AG04449 (cell line): Measurements from ENCODE around the gene SLC25A6.

Experiments used
- CTCF ChIA-PET: fragments of 350-600 bp; formaldehyde crosslinking; extraction: SDS; loops from one replicate; lab custom pipeline; 2021; ENCODE audit warnings: antibody characterized with exemption; lab: Yijun Ruan, JAX
- POLR2A ChIA-PET: fragments of 400-600, 350-600 bp; formaldehyde crosslinking; extraction: SDS; loops from one replicate; lab custom pipeline; 2020; ENCODE audit warnings: antibody characterized with exemption, inconsistent platforms; lab: Yijun Ruan, JAX
- DNase-seq: peaks from one replicate; pipeline ENCODE4 v3.0.0-alpha.2; 2010; ENCODE audit warnings: low read depth, low spot score
- H3K4me3 ChIP-seq: 2 replicates; pipeline ENCODE4 v1.5.1; 2011; ENCODE audit warnings: low read depth, mild to moderate bottlenecking, control low read depth, low read length
- TF ChIP-seq, protein P1 (sequence below): IDR thresholded peaks from one replicate; pipeline ENCODE4 v1.5.1; 2011; ENCODE audit warnings: mild to moderate bottlenecking, moderate library complexity, low read length, control low read depth, inconsistent platforms; ENCODE audit not compliant: insufficient read depth; ENCODE audit errors: missing control alignments

The SLC25A6 gene

DNA sequence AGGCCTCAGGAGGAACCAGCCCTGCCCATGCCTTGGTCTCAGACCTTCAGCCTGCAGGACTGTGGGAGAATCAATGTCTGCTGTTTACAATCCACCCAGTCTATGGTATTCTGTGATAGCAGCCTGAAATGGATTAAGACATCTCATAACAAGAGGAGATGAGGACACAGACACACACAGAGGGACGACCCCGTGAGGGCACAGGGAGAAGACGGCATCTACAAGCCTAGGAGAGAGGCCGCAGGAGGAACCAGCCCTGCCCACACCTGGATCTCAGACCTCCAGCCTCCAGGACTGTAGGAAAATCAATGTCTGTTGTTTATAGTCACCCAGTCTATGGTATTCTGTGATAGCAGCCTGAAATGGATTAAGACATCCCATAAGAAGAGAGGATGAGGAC lies 3.3 kb downstream of the SLC25A6 start:
- CTCF ChIA-PET: no interaction called here
- TF ChIP-seq, protein P1, sequence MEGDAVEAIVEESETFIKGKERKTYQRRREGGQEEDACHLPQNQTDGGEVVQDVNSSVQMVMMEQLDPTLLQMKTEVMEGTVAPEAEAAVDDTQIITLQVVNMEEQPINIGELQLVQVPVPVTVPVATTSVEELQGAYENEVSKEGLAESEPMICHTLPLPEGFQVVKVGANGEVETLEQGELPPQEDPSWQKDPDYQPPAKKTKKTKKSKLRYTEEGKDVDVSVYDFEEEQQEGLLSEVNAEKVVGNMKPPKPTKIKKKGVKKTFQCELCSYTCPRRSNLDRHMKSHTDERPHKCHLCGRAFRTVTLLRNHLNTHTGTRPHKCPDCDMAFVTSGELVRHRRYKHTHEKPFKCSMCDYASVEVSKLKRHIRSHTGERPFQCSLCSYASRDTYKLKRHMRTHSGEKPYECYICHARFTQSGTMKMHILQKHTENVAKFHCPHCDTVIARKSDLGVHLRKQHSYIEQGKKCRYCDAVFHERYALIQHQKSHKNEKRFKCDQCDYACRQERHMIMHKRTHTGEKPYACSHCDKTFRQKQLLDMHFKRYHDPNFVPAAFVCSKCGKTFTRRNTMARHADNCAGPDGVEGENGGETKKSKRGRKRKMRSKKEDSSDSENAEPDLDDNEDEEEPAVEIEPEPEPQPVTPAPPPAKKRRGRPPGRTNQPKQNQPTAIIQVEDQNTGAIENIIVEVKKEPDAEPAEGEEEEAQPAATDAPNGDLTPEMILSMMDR: no peak

DNA sequence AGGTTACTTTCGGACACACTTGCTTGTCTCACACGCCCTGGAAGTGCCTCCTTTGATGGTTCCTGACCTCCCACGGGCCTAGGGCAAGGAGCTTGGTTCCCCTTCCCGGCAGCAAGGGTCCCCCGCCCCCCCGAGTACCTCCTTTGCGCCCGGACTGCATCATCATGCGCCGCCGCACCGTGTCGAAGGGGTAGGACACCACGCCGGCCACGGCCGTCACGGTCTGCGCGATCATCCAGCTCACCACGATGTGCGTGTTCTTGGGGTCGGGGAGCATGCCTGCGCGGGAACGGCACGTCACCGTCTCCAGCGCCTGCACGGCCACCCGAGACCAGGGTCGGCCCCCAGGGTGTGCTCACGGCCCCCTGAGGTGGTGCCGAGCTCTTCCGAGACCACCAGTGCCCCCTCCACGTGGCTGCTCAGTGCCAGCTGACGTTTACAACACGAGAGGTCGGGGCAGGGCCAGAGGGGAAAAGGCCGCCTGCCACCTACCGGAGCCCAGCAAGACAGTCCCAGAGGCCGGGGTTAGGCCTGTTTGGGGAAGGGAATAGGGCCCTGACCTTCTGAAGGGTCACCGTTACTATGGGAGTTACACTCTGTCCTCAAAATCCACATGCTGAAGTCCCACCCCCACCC lies 4.7 kb downstream of the SLC25A6 start:
- TF ChIP-seq, protein P1: no peak
- CTCF ChIA-PET: no interaction called here
- POLR2A ChIA-PET: no interaction called here
- DNase-seq: no peak
- no peak overlapping the region for H3K4me3 ChIP-seq

More for the DNA sequence above, 3.3 kb downstream of the SLC25A6 start:
- no peak for DNase-seq
- no peak overlapping the region for H3K4me3 ChIP-seq
- POLR2A ChIA-PET: no interaction called here

DNA sequence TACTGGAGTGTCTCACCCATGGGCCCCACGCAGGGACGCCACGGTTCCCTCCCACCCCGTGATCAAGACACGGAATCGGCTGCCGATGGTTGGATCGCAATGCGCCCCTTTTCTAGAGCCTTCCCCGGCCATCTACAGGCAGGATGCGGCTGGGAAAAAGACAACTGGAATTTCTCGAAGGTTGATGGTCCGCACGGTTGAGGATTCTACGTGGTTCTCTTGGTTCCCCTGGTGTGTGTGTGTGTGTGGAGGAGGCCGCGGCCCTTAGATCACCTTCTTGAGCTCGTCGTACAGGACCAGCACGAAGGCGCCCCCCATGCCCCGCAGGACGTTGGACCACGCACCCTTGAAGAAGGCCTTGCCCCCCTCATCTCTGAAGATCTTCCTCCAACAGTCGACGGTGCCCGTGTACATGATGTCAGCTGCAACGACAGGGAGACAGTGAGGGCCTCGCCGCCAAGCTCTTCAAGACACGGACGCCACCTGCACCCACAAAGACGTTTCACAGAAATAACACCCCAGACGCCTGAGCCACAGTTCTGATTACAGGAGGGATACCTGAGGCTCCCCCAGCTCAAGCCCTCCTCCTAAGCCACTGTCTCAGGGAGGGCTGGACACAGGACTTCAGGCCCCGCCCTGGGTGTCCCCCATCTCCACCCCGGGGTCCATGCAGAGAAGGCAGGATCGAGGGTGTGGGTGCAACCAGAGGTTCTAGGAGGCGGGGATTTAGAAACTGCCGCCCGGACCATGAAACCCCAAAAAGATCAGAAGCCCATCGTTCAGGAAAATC lies 5.4 kb downstream of the SLC25A6 start:
- no peak for DNase-seq
- no peak overlapping the region for H3K4me3 ChIP-seq
- CTCF ChIA-PET: no interaction called here
- POLR2A ChIA-PET: no interaction called here
- TF ChIP-seq, protein P1: no peak

DNA sequence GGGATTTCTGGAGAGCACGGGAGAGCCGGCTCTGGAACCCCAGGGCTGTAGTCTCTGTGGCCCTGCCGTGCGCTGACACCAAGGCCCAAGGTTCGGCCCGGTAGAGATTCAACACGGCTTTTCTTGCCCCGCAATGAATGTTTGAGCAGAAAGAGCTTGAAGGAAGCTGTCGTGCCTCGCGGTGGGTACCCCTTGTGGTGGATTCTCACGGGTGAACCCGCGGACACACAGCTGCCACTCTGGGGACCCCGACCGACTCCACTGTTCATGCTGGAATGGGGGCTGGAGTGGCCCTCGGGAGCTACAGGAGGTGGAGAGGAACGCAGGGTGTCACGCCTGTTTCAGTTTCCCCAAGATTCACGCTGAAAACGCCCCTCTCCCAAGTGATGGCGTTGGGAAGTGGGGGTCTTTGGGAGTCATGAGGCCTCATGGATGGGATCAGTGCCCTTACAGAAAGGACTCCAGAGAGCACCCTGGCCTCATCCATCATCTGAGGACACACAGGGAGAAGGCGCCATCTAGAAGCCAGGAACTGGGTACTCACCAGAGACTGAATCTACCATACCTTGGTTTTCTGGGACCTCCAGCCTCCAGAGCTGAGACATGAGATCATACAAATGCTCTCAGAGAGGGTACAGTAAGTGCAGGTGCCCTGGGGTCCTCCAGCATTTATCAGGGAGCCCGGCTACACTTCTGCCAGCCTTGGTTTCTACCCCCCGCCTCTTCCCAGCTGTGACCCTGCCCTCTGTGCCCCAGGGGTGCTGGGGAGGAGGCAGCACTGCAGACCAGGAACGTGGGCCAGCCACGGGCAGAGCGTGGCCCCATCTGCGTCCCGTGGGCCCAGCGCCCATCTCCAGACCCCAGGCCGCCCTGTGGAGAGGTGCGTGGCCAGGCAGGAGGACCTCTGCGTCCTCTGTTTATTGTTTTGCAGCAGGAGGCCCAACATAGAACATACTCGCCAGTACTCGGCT lies 6.4 kb downstream of the SLC25A6 start:
- DNase-seq: no peak
- ChIA-PET POLR2A (no interaction called here), CTCF (no interaction called here)
- H3K4me3 ChIP-seq: no peak overlapping the region
- TF ChIP-seq, protein P1: no peak

DNA sequence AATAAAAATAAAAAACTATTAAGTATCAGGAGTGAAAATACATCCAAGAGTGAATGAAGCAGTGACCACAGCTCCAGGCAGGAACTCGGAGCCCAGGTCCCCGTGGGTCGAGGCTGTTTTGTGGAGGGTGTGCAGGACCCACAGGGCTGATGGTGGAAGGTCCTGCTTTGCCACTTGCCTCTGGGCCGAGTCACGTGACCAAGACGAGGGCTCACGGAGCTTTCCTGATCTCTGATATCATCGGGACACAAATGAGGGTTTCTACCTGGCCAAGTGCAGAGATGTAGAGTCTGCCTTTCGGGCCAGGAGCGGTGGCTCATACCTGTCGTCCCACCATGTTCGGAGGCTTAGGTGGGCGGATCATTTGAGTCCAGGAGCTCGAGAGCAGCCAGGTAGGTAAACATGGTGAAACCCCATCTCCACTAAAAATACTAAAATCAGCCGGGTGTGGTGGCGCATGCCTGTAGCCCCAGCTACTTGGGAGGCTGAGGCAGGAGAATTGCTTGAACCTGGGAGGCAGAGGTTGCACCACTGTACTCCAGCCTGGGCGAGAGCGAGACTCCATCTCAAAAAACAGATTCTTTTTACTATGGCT lies 7.2 kb downstream of the SLC25A6 start:
- TF ChIP-seq, protein P1: no peak
- no peak overlapping the region for H3K4me3 ChIP-seq
- ChIA-PET POLR2A (no interaction called here), CTCF (no interaction called here)
- DNase-seq: no peak
